ENCODE measurements around the gene CTNNBIP1.

GRCh38 chr1:9838946-9839345, 71.1 kb downstream of the CTNNBIP1 start:
- TF ChIP-seq CTCF (IDR thresholded peaks at IDR 0.05) (no peak), POLR2A (IDR thresholded peaks at IDR 0.05) (no peak)
